GM18870 (cell line): Measurements from ENCODE around the gene SPDYE2.
A peak's percentile ranks its signal among the peaks of the same experiment; 100 is the strongest.
"Not testable (repeated sequence)": the region's sequence is repeated elsewhere in the genome, so short reads cannot be mapped to it uniquely, and the experiment has no call there.

Experiments
- ATAC-seq: cut with Tn5 transposase; IDR thresholded peaks from one replicate; pipeline ENCODE4 v1.9.1; 2021; ENCODE audit warnings: moderate library complexity; ENCODE audit not compliant: unreplicated experiment

SPDYE2 gene

DNA sequence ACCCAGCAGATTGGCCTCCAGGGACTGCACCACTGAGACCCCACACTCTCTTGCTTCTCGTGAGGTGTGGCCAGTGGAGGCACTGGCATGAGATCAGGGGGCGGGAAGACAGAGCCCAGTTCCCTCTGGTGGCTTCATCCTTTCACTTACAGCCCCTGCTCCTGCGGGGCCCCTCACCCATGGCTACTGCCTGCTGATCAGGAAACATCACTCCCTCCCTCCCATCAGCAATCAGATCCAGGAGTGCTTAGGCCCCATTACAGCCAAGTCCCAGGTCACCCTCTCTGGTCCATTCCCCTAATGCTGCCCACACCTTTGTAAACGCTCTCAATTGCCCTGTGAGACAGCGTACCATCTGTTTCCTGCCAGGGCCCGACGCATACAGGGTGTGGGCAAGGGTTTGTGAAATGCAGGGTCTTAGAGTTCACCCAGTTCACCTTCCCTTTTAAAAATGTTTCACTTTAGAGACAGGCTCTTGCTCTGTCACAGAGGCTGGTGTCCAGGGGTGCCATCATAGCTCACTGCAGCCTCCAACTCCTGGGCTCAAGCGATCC lies 15.9 kb upstream of the SPDYE2 start:
- ATAC-seq: not testable (repeated sequence)

DNA sequence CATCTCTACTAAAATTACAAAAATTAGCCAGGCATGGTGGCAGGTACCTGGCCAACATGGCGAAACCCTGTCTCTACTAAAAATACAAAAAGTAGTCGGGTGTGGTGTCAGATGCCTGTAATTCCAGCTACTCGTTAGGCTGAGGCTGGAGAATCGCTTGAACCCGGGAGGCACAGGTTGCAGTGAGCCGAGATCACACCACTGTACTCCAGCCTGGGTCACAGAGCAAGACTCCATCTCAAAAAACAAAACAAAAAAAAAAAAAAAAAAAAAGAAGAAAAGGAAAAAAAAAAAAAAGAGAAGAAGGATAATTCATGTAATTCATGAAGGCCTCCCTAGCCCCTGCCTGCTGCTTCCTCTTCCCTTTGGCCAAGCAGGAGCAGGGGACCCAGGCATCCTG lies 10.4 kb upstream of the SPDYE2 start:
- not testable (repeated sequence) for ATAC-seq

DNA sequence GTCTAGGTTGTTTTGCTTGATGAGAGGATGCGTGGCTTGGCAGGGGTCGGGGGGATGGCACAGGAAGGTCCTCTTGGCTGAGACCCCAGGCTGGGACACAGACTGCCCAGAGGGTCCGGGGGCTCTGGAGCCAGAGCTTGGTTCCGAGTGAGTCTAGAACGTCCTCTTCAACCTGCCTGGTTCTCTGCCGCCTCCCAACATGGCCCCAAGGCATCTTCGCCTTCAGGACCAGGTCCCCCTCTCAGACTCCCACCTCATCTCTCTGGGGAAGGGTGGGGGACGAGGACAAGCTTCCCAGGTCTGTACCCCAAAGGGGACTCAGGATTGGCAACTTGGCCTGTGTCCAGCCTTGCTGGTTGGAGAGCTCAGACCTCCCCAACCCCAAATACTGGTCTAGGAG lies 8.9 kb upstream of the SPDYE2 start:
- not testable (repeated sequence) for ATAC-seq

- not testable (repeated sequence) for ATAC-seq
Observed at GRCh38 chr7:102542771-102543170, 8.3 kb upstream of the SPDYE2 start.

DNA sequence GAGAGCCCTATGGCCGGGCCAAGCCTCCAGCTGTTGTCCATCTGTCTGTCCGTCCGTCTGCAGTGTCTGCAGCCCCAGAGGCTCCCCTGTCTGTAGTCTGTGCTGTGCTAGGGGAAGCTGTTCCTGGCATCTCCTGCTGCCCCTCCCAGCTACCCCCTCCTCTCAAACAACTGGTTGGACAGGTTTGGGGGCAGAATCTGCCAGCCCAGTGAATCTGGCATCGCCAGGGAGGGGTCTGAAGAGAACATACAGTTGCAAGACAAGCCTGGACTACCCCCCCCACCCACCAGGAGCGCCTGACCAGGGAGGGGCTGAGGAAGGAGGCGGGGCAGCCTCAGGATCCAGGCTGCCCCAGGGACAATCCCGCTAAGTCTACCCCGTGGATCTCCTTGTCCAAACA lies 7.4 kb upstream of the SPDYE2 start, which contains the start of gene UPK3BL2:
Gene UPK3BL2, minus strand, starts transcription at position 101 of the 400 bp plus-strand sequence. Its CDS starts 60 bp downstream, at position 41.
- ATAC-seq: not testable (repeated sequence)

DNA sequence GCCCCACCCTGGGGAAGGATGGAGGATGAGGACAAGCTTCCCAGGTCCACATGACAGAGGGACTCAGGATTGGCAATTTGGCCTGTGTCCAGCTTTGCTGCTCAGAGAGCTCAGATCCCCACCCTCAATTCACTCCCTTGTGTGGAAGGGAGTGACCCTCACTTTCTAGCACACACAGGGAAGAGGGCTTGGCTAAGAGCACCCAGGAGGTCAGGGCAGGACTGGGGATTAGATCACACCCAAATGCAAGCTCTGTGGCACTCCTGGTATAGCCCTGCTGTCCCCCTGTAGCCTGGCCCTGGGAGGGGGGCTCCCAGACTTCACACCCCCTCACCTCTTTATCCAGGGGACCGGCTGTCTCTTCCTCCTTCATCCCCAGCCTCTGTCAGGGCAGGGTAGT lies 6.7 kb upstream of the SPDYE2 start:
- ATAC-seq: not testable (repeated sequence)

- not testable (repeated sequence) for ATAC-seq
Observed at GRCh38 chr7:102545288-102545687, 5.7 kb upstream of the SPDYE2 start.

GRCh38 chr7:102546353-102546752 lies 4.7 kb upstream of the SPDYE2 start:
- ATAC-seq: peak; percentile 78

- not testable (repeated sequence) for ATAC-seq
Observed at GRCh38 chr7:102568620-102569019, 17.6 kb downstream of the SPDYE2 start.

- peak; percentile 88 for ATAC-seq
Observed at GRCh38 chr7:102572261-102573239, 21.5 kb downstream of the SPDYE2 start, which contains the start of gene POLR2J3. TSS of gene POLR2J3 (minus strand) at chr7:102572583. CDS start at chr7:102572521, 62 bp downstream.

DNA sequence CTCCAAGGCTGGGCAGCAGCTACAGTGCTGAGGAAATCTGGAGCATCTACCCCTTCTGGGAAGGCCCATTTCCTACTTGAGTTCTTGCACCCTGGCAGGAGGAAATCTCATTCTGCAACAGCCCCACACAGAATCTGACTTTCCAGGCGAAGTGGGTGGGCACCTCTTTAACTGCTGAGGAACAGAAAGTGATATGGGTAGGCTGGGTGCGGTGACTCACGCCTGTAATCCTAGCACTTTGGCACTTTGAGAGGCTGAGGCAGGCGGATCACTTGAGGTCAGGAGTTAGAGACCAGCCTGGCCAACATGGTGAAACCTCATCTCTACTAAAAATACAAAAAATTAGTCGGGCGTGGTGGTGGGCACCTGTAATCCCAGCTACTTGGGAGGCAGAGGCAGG lies 23.6 kb downstream of the SPDYE2 start:
- ATAC-seq: not testable (repeated sequence)

- ATAC-seq: not testable (repeated sequence)
Observed at GRCh38 chr7:102576363-102576762, 25.3 kb downstream of the SPDYE2 start.

- ATAC-seq: not testable (repeated sequence)
Observed at GRCh38 chr7:102577315-102578240, 26.6 kb downstream of the SPDYE2 start.

GRCh38 chr7:102578486-102578885 lies 27.5 kb downstream of the SPDYE2 start:
- ATAC-seq: not testable (repeated sequence)

- ATAC-seq: not testable (repeated sequence)
Observed at GRCh38 chr7:102581722-102582121, 30.7 kb downstream of the SPDYE2 start.

GRCh38 chr7:102583495-102583894 lies 32.5 kb downstream of the SPDYE2 start:
- not testable (repeated sequence) for ATAC-seq

- ATAC-seq: not testable (repeated sequence)
Observed at GRCh38 chr7:102589857-102590256, 38.8 kb downstream of the SPDYE2 start.

DNA sequence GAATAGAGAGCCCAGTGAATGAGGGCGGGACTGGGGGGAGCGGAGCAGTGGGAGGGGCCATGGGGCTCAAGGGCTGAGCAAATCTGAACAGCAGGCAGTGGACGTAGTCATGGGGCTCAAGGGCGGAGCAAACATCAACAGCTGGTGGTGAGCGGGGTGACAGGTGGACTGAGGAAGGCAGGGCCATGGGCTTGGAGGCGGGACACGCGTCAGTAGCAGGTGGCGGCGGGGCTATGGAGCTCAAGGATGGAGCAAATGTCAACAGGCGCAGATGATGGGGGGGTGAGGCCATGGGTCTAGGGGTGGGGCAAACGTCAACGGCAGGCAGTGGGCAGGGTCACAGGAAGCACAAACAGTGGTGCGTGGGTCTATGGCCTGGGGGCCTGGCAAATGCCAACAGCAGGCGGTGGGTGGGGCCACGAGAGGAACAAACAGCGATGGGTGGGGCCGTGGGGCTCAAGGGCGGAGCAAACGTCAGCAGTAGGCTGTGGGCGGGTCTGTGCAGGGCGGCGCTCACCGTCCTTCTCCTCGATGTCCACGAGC lies 41.5 kb downstream of the SPDYE2 start:
- not testable (repeated sequence) for ATAC-seq

DNA sequence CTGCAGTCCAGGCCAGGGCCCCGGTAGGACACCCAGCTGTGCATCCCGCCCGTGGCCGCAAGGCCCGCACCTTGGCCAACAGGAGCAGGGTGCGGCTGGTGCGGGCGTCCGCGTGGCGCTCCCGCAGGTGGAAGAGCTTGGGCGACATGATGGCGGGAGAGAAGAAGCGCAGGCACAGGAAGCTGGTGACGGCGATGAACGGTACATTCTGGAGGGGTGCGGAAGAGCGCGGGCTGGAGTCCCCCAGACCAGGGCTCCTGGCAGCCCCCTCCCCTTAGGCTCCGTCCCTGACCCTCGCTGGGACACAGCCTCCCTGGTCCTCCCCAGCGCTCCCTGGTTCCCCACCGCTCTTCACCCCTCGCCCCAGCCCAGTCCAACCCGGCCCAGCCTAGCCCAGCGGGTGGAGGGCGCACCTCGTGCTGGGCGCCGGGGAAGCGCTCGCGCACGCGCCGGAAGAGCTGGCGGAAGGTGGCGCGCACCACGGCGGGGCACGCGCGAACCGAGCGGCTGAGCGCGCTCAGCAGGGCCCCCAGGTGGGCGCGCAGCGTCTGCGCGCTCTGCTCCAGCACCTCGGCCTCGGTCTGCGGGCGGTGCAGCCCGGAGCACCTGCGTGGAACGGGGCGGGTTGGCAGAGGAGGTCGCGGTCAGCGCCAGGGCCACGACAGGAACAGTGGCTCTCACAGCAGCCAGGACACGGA lies 42.8 kb downstream of the SPDYE2 start:
- not testable (repeated sequence) for ATAC-seq

DNA sequence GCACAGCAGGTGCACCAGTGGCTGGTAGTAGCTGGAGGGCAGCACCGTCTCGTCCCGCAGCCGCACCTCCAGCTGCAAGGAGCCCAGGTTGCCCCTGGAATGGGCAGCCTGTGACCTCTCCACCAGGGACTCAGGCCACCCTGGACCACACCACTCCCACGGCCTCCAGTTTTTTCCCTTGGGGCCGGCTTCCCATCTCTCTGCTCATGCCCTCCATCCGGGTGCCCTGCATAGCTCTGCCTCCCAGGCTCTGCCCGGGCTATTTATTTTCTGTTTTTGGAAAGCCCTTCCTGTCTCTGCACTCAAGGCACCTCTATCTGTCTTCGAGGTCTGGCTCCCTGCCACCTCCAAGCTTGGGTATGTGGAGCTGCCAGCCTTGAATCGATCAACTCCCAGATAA lies 45.0 kb downstream of the SPDYE2 start:
- ATAC-seq: not testable (repeated sequence)
